PFSK-1 (cell line): ENCODE data around the gene MMEL1.

Source experiments
- FOXP2 ChIP-seq: optimal IDR thresholded peaks from 2 replicates; pipeline ENCODE3; 2011; ENCODE audit warnings: borderline replicate concordance, control low read depth, inconsistent platforms; ENCODE audit not compliant: insufficient read depth; ENCODE audit errors: extremely low read length, extremely low read depth
- POLR2AphosphoS5 ChIP-seq: IDR thresholded peaks from 2 replicates; pipeline ENCODE4 v1.6.1; 2012; ENCODE audit warnings: low read depth, mild to moderate bottlenecking, control low read depth, low read length, moderate library complexity
- SIN3A ChIP-seq: IDR thresholded peaks from 2 replicates; pipeline ENCODE4 v1.6.1; 2012; ENCODE audit warnings: mild to moderate bottlenecking, low read length, moderate library complexity, borderline replicate concordance; ENCODE audit not compliant: insufficient read depth
- TAF1 ChIP-seq: IDR thresholded peaks from 2 replicates; pipeline ENCODE4 v1.6.1; 2012; ENCODE audit warnings: low read length, control low read depth, borderline replicate concordance; ENCODE audit not compliant: insufficient read depth
- TF ChIP-seq, protein P1 (sequence below), 2 experiments: IDR thresholded peaks; 2 replicates each; pipeline versions ENCODE4 v1.6.1 to v1.8.0; 2011 to 2012; ENCODE audit warnings: low read depth in 2 of 2, low read length in 2 of 2, control low read depth in 1 of 2, inconsistent platforms in 1 of 2, mild to moderate bottlenecking in 1 of 2, moderate library complexity in 1 of 2; ENCODE audit not compliant: insufficient read depth in 1 of 2

MMEL1 gene

DNA sequence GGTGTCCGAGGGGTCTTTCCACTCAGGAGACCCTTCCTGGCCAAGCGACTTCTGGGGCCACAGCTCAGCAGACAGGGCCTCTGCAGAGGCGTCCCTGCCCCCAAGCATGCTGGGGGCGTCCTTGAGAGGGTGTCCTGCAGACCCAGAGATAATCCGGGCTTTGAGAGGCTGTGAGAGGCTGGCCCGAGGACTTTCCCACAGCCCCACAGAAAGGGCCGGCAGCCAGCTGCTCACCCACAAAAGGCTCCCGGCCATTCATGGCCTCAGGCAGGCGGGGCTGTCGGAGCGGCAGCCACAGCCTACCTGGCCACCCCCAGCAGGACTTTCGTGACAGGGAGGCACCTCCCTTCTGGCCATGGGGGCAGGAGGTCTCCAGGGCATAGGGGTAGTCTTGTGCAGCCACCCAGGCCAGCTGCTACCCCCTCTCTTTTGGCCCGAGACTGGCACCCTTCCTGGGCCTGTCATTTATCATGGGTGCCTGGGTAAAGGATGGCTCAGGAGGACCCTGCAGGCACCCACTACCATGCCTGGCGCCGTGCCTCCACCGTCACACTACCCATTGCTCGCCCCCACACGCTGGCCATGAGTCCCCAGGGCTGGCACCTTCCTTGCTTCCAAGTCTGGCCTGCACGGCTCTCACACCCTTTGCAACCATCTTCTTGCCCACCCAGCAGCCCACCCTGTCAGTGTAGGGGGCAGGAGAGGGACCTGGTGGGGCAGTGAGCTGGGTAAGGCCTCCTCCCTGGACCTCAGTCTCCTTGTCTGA, 87.8 kb downstream of the MMEL1 start:
- TF ChIP-seq TAF1 (no peak), SIN3A (no peak), POLR2AphosphoS5 (no peak)

DNA sequence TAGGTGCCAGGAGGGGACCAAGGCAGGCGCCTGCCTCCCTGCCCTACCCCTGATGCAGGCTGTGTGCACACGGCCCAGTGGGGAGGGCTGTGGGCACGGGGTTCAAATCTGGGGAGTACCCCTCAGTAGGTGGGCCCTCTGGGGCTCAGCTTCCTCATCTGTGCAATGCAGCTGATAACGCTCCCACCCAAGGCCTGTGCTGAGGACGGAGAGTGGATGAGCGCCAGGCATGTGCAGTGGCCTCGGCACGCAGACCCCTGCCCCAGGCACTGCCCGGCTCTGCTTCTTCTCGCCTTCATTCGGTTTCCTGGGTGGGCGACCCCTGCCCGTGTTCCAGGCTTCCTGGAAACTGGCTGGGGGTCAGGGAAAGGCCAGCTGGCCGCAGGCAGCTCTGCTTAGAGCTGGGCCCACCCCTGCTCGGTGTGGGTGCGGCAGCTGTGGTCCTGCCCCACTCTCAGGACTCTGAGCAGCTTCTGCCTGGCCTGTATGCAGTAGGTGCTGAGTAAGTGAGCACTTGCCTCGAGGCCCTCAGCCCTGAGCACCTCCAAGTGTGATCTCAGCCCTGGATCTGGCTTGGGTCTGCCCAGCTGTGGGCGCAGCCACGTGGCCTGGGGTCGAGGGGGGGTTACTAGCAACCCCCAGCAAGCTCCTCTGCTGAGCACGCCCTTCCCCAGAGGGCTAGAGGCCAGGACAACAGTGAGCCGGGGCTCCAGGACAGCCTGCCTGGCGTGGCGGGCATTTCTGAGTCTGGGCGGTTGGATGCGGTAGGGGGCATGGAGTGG, 88.5 kb downstream of the MMEL1 start:
- TF ChIP-seq, protein P1, sequence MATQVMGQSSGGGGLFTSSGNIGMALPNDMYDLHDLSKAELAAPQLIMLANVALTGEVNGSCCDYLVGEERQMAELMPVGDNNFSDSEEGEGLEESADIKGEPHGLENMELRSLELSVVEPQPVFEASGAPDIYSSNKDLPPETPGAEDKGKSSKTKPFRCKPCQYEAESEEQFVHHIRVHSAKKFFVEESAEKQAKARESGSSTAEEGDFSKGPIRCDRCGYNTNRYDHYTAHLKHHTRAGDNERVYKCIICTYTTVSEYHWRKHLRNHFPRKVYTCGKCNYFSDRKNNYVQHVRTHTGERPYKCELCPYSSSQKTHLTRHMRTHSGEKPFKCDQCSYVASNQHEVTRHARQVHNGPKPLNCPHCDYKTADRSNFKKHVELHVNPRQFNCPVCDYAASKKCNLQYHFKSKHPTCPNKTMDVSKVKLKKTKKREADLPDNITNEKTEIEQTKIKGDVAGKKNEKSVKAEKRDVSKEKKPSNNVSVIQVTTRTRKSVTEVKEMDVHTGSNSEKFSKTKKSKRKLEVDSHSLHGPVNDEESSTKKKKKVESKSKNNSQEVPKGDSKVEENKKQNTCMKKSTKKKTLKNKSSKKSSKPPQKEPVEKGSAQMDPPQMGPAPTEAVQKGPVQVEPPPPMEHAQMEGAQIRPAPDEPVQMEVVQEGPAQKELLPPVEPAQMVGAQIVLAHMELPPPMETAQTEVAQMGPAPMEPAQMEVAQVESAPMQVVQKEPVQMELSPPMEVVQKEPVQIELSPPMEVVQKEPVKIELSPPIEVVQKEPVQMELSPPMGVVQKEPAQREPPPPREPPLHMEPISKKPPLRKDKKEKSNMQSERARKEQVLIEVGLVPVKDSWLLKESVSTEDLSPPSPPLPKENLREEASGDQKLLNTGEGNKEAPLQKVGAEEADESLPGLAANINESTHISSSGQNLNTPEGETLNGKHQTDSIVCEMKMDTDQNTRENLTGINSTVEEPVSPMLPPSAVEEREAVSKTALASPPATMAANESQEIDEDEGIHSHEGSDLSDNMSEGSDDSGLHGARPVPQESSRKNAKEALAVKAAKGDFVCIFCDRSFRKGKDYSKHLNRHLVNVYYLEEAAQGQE (IDR thresholded peaks at IDR 0.05; ENCODE audit: insufficient read depth in 1 of 2, low read depth in 2 of 2, low read length in 2 of 2) = no peak
- TF ChIP-seq TAF1 = no peak
- no peak for TF ChIP-seq POLR2AphosphoS5

- TF ChIP-seq SIN3A (no peak), FOXP2 (no peak), POLR2AphosphoS5 (no peak), TAF1 (no peak)
- TF ChIP-seq, protein P1 (IDR thresholded peaks at IDR 0.05; ENCODE audit: insufficient read depth in 1 of 2, low read depth in 2 of 2, low read length in 2 of 2) = no peak
These were observed 89.2 kb downstream of the MMEL1 start for GRCh38 chr1:2543543-2544092.

GRCh38 chr1:2542246-2542915, 90.4 kb downstream of the MMEL1 start:
- TF ChIP-seq SIN3A (no peak), FOXP2 (no peak), POLR2AphosphoS5 (no peak), TAF1 (no peak)
- TF ChIP-seq, protein P1 (IDR thresholded peaks at IDR 0.05; ENCODE audit: insufficient read depth in 1 of 2, low read depth in 2 of 2, low read length in 2 of 2) = no peak

DNA sequence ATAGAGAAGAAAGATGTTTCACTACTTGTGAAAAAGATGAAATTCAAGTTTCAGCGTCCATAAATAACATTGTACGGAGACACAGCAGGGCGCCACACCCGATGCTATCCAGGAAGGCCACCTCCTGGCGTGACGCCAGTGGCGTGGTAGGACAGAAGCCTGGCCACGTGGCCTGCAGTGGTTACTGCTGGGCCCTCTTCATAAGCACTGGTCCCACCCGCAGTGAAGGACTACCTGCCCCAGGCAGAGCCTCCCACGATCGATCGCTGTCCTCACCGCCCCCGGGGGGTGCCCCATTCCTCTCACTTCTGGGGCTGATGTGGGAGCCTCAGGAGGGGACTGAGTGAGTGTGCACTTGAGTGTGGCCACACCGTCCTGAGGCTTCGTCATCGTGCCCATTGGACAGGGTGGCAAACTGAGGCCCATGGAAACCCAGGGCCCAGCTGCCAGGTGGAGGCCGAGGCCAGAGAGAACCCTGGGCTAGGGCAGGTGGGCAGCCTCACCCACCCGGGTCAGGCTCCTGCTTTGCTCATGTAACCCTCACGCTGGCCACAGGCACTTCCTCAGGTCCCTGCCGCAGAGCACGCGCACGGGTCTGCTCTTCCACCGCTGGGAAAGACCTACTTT, 91.1 kb downstream of the MMEL1 start:
- TF ChIP-seq, protein P1 (IDR thresholded peaks at IDR 0.05; ENCODE audit: insufficient read depth in 1 of 2, low read depth in 2 of 2, low read length in 2 of 2) = no peak
- TF ChIP-seq POLR2AphosphoS5 (no peak), FOXP2 (no peak)
